Eye (tissue), 1 donor: ENCODE measurements around the gene DUS1L.
A peak's percentile ranks its signal among the peaks of the same experiment; 100 is the strongest.

Experiments
- DNase-seq: peaks from one replicate; pipeline ENCODE4 v3.0.0-alpha.2; 2015

Gene DUS1L

GRCh38 chr17:82065638-82066303 is at the start of gene DUS1L:
Gene DUS1L, minus strand, starts transcription at chr17:82065804. Its CDS starts 745 bp downstream, at chr17:82065059.
- peak; percentile 74 for DNase-seq

GRCh38 chr17:82114872-82115271 is 49.3 kb upstream of the DUS1L start:
- DNase-seq: no peak

DNA sequence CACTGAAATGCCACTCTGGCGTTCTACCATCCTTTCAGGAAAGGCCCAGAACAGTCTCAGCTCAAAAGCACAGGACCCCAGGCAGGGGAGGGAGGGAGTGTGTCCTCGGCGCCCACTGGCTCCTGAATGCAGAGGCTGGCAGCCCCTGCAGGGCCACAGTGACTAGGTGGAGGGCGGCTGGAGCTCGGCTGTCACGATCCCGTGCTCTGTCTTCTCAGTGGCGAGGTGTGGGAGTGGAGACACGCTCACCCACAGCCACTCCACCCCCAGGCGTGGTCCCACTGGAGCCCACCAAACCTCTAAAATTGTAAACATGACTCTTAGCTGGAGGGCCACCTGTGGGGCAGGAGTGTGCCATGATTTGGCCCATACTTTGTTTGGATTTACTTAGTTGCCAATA is 48.8 kb upstream of the DUS1L start:
- no peak for DNase-seq

DNA sequence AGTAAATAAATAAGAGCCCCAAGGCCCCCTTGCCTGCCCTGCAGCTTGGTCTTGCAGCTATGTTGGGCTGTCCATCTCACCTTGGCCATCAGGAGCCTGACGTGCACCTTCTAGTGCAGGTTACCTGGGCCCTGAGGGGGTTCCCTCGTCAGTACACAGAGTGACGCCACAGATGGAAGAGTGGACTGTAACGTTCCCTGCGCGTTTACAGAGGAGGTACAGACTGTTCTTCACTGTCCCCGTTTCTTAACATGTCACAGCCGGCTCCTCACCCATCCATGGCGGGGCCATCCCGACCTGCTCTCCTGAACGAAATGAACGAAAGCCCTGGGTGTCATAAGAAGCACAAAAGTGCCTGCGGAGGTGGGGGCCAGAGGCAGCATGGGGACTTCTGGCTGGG is 48.3 kb upstream of the DUS1L start:
- DNase-seq: no peak

- DNase-seq: no peak
Measured at GRCh38 chr17:82113422-82113821, 47.8 kb upstream of the DUS1L start.

DNA sequence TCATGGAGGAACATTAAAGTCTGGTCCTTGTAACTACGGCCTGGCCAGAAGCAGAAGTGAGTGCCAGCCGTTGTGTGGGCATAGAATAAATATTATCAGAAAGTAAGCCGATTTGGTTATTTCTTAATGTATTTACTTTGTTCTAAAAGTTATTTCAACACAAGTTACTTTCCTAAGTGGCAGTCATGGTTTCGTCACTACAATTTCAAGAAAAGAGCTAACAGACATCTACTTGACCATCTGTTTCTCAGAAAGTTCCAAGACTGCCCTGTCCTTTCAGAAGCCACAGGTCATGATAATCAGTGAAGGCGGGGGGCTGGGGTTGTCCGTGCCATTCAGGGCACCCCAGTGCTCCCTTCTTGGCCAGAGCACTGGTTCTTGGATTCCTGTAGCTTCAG is 47.3 kb upstream of the DUS1L start:
- no peak for DNase-seq

DNA sequence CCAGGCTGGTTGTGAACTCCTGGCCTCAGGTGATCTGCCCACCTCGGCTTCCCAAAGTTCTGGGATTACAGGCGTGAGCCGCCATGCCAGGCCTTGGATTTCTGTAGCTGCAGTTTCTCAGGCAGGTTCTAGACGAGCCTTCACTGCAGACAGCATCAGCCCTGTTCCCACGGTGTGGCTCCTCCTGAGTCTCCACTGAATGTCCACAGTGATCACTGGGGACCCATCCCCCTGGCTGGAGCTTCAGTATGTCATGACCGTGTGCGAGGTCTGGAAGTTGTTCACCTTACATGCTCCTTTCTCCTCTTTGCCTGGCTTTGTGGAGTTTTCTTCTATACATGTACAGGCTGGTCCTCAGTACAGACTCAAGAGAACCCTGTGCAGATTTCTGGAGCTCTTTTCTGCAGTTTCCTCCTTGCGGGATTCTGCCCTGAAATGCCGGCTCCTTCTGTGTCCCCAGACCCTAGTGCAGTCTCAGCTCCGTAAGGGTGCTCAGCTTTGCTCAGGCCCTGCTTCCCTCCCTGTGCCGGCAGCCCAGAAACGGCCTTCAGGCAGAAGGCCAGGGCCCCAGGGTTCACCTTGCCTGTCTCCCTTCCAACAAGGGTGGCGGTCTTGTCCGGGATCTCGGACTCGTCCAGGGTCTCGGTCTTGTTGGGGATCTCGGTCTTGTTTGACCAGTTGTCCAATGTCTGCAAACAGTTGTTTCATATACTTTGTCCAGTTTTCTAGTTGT is 46.7 kb upstream of the DUS1L start:
- no peak for DNase-seq

DNA sequence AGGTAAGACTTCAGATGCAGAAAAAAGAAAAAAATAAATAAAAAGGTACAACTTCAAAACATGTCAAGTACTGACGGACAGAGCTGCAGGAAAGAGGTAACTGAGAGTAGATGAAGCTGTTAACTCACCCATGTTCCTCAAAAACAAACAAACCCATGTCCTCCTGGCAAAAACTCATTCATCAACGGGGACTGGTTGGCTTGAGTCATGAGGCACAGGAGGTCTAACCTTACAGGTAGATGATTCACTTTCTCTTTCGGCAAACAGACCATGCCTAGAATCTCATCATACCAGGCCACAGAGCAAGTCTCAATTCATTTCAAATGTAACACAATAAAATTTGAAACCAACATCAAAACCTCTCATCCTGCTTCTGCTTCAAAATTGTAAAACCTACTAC is 44.7 kb upstream of the DUS1L start:
- DNase-seq: no peak

GRCh38 chr17:82108961-82109475 is 43.4 kb upstream of the DUS1L start:
- DNase-seq: no peak

DNA sequence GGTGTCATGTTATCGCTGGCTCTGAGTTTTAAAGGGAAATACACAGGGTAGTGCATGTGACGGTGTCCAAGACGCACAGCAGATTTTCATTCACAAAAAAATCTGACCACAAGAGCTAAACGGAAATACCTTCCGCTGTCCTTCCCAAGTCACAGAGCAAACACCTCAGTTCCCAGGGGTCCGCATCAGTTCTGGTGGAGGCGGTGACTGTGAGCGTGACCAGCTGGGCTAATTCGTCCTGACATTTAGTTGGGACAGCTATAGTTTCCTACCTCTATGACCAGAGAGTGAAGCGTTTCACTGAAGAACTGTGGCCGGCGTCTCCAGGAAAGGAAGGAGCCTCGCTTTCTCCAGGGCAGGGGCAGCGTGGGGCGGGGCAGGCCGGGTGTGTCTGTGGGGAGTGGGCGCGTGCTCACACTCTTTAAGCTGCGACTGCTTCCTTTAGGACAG is 42.9 kb upstream of the DUS1L start:
- DNase-seq: peak; percentile 58

GRCh38 chr17:82108038-82108437 is 42.4 kb upstream of the DUS1L start:
- DNase-seq: peak; percentile 26

GRCh38 chr17:82107341-82107860 is 41.8 kb upstream of the DUS1L start:
- DNase-seq: peak; percentile 45

GRCh38 chr17:82106688-82107305 is 41.2 kb upstream of the DUS1L start:
- peak; percentile 30 for DNase-seq

DNA sequence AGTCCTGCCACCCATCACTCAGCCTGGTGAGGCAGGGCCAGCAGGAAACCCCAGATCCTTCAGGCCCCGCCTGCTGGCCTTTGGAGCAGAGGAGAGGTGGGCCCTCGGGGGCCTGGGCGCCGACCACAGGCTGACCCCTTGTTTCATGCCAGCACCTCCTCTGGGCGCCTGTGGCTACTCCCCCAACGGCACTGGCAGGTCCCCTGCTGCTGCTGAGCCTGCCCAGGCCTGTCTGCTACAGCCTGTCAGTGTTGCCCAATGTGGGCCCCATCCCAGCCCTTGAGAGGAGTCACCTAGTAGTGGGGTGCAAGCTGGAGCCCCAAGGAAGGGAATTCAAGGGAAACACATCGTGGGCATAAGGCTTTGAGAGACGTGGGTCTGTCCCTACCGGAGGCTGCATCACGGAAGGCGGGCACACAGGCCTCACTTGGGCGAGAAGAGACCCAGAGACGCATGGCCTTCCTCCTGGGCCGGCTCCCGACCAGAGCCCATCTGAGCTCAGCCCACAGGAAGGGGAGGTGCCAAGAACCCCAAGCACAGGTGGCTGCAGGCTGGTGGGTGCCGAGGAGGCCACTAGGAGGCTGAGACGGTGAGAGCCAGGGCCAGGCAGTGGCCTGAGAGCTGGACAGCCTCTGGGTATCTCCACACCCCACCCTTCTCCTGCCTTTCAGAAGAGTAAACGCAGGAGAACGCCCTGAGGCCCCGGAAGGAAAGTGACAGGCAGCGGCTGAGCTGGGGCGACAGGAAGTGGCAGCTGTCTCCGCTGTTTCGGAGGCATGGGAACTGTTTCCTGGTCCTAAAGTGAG is 40.5 kb upstream of the DUS1L start:
- DNase-seq: peak; percentile 74

DNA sequence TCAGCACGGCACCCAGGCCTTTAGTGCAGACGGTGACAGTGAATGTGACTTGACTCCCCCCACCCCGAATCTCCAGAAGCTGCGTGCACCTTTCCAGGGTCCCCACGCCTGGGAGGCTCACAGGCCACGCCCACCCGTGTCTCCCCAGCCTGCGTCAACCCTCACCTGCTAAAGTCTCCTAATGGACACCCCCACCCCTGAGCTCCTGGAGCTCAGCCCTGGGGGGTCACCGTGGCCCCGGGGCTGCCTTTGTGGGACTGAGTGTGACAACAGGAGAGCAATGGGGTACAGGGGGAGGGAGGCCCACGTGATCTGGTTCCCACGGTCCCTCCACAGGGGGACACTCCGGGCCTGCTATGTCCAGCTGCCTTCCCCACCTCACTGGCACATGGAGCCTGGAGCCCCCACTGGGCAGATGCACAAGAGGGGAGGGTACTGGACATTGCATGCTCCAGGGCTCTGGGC is 39.8 kb upstream of the DUS1L start:
- no peak for DNase-seq

- no peak for DNase-seq
Measured at GRCh38 chr17:82104797-82105416, 39.3 kb upstream of the DUS1L start.

- peak; percentile 85 for DNase-seq
Measured at GRCh38 chr17:82103553-82104451, 38.2 kb upstream of the DUS1L start.

- no peak for DNase-seq
Measured at GRCh38 chr17:82101767-82102679, 36.4 kb upstream of the DUS1L start.

- DNase-seq: no peak
Measured at GRCh38 chr17:82101301-82101715, 35.7 kb upstream of the DUS1L start.
